ENCODE data around the gene HES1. TPM values are rescaled to one million over a fixed set of nuclear protein-coding genes. Genes with fewer than 3 reads are reported as not detected.

HES1 gene
- total and polyA plus RNA-seq, 9 of the 15 experiments (the other 6 are each of a cell fraction or from before 2014, with no cell fraction given) = 3.4 to 37.0 (median 19.3) TPM

- TF ChIP-seq SNAPC5 (CRISPR knock-in tag; IDR thresholded peaks at IDR 0.05) = no peak
- TF ChIP-seq HDAC2 (IDR thresholded peaks at IDR 0.05) = 0 out of 2 replicates have a peak, but pooled peaks have one; percentile 28
- peak in 1 of 2 experiments; percentile 73; a peak in 2 of 4 replicates for TF ChIP-seq MAZ (CRISPR knock-in tag; conservative IDR thresholded peaks at IDR 0.05 in 1 of 2, IDR thresholded peaks at IDR 0.05 in 1 of 2)
- peak; percentile 68; the same call in 1 of the 2 replicates for TF ChIP-seq RNF2 (IDR thresholded peaks at IDR 0.05)
- TF ChIP-seq, protein P1, sequence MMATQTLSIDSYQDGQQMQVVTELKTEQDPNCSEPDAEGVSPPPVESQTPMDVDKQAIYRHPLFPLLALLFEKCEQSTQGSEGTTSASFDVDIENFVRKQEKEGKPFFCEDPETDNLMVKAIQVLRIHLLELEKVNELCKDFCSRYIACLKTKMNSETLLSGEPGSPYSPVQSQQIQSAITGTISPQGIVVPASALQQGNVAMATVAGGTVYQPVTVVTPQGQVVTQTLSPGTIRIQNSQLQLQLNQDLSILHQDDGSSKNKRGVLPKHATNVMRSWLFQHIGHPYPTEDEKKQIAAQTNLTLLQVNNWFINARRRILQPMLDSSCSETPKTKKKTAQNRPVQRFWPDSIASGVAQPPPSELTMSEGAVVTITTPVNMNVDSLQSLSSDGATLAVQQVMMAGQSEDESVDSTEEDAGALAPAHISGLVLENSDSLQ (IDR thresholded peaks at IDR 0.05) = peak; percentile 98
- no peak for TF ChIP-seq ZNF778 (CRISPR knock-in tag; IDR thresholded peaks at IDR 0.05)
- 0 out of 2 replicates have a peak, but pooled peaks have one; percentile 4 for TF ChIP-seq FOXM1 (IDR thresholded peaks at IDR 0.05; ENCODE audit: low read depth)
- no peak for TF ChIP-seq FOXM1 (CRISPR knock-in tag; IDR thresholded peaks at IDR 0.05; ENCODE audit: low read depth)
- TF ChIP-seq ZNF24 (IDR thresholded peaks at IDR 0.05) = peak; percentile 62; the same call in 1 of the 2 replicates
- no peak for TF ChIP-seq STAT5A (IDR thresholded peaks at IDR 0.05; ENCODE audit: borderline replicate concordance, low read length)
- TF ChIP-seq SMARCB1 (IDR thresholded peaks at IDR 0.05; ENCODE audit: insufficient read length, low read depth) = no peak
- TF ChIP-seq ZBED1 (IDR thresholded peaks at IDR 0.05) = no peak; the same call in 1 of the 2 replicates
- TF ChIP-seq TAF7 (tag; IDR thresholded peaks at IDR 0.05) = peak; percentile 89
- TF ChIP-seq SMAD3 (CRISPR knock-in tag; conservative IDR thresholded peaks at IDR 0.05) = no peak
- 0 out of 2 replicates have a peak, but pooled peaks have one; percentile 54 for TF ChIP-seq HEY1 (CRISPR knock-in tag; IDR thresholded peaks at IDR 0.05; ENCODE audit: borderline replicate concordance)
- TF ChIP-seq PCBP2 (IDR thresholded peaks at IDR 0.05; ENCODE audit: low read depth, low read length, poor library complexity, severe bottlenecking) = no peak
- TF ChIP-seq RERE (CRISPR knock-in tag; IDR thresholded peaks at IDR 0.05; ENCODE audit: borderline replicate concordance) = no peak
- TF ChIP-seq POLR2AphosphoS5 (IDR thresholded peaks at IDR 0.05; ENCODE audit: control insufficient read depth, insufficient read depth, low read depth, low read length) = peak; percentile 82
- no peak for TF ChIP-seq TCF7L2 (IDR thresholded peaks at IDR 0.05; ENCODE audit: low read depth, low read length)
- TF ChIP-seq ZNF77 (CRISPR knock-in tag; IDR thresholded peaks at IDR 0.05) = no peak
- TF ChIP-seq, protein P2, sequence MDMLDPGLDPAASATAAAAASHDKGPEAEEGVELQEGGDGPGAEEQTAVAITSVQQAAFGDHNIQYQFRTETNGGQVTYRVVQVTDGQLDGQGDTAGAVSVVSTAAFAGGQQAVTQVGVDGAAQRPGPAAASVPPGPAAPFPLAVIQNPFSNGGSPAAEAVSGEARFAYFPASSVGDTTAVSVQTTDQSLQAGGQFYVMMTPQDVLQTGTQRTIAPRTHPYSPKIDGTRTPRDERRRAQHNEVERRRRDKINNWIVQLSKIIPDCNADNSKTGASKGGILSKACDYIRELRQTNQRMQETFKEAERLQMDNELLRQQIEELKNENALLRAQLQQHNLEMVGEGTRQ (CRISPR knock-in tag; IDR thresholded peaks at IDR 0.05) = no peak; the same call in 1 of the 2 replicates
- no peak for TF ChIP-seq ZNF57 (CRISPR knock-in tag; IDR thresholded peaks at IDR 0.05)
- TF ChIP-seq CXXC5 (CRISPR knock-in tag; IDR thresholded peaks at IDR 0.05) = peak; percentile 94
Measured at GRCh38 chr3:194135806-194136518, at the start of gene HES1 (continued).
